Stimulated activated CD8-positive, alpha-beta memory T cell treated with anti-CD3 and anti-CD28 coated beads, Interleukin-4, amount 100 ng/mL, for 4 hours (primary cell): ENCODE data around the gene RAB5IF.
A peak's percentile ranks its signal among the peaks of the same experiment; 100 is the strongest.
"Not testable (repeated sequence)": the region's sequence is repeated elsewhere in the genome, so short reads cannot be mapped to it uniquely, and the experiment has no call there.

Source experiments
- DNase-seq, 2 donors: peaks; one replicate each; pipeline ENCODE4 v3.0.0-alpha.2; 2020; ENCODE audit warnings: low read depth in 2 of 2, low spot score in 1 of 2

The RAB5IF gene

DNA sequence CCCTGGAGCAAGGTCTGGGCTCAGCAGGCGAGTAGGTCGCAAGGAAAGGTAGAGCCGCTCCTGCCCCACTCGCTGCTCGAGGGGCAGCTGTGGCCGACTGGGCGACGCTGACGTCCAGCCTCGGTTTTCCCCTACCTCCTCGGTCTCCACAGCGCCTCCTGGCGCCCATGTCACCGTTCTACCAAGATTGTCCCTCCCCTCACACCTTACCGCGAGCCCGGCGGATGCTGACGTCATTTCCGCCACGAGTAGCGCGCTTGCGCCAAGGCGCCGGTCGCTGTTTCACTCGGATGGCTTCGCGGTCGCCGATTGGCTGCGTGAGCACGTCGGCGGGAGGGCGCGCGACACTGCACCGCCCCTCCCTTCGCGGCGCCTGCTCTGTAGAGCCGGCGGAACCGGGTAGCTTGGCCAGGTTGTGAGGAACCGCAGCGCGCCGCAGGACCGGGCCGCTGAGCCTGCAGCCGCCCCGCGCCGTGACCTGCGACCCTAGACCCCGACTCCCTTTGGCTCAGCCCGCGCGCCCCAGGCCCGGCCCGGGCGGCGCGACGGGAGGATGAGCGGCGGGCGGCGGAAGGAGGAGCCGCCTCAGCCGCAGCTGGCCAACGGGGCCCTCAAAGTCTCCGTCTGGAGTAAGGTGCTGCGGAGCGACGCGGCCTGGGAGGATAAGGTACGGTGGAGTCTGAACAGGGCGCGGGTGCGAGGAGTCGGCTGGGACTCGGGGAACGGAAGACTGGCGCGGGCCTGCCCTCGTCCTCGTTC lies at the start of gene RAB5IF:
RAB5IF (plus strand) TSS at position 381 of the 759 bp plus-strand sequence; CDS start at position 554, 173 bp downstream.
- peak; percentile 98 to 99 for DNase-seq

GRCh38 chr20:36562724-36563123 lies 42.9 kb upstream of the RAB5IF start:
- no peak for DNase-seq

- no peak for DNase-seq
These were observed 42.2 kb upstream of the RAB5IF start for GRCh38 chr20:36563374-36563773.

- not testable (repeated sequence) for DNase-seq
These were observed 41.4 kb upstream of the RAB5IF start for GRCh38 chr20:36564078-36564725.

DNA sequence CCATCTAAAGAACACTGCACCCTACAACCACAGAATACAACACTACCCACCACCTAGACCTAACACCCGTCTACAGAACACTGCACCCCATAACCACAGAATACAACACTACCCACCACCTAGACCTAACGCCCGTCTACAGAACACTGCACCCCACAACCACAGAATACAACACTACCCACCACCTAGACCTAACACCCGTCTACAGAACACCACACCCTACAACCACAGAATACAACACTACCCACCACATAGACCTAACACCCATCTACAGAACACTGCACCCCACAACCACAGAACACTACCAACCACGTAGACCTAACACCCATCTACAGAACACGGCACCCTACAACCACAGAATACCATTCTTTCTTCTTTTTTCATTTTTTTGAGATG lies 40.9 kb upstream of the RAB5IF start:
- DNase-seq: not testable (repeated sequence)

GRCh38 chr20:36565520-36565919 lies 40.1 kb upstream of the RAB5IF start:
- no peak for DNase-seq

DNA sequence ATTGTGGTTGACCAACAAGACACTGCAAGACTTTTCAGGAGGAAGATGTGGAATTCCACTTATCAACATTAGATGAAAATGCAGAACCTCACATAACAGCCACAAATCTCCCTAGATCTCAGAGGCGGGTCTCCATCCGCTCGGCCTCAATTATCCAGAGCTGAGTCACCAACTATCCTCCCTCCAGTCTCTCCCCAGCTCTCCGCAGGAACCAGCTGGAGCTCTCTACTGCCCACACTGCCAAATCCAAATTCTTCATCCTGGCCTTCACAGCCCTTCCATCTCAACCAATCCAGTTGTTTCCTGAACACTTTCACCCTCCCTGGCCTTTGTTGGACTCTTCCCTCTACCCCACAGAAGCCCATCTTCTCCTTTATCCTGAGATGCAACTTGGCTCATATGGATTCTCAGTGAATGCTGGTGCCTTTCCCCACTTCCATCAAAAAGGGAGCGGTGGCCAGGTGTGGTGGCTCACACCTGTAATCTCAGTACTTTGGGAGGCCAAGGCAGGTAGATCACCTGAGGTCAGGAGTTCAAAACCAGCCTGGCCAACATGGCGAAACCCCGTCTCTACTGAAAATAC lies 35.6 kb upstream of the RAB5IF start:
- DNase-seq: no peak

GRCh38 chr20:36571564-36572504 lies 33.7 kb upstream of the RAB5IF start:
- DNase-seq: no peak

- peak; percentile 50 to 56 for DNase-seq
These were observed 32.9 kb upstream of the RAB5IF start for GRCh38 chr20:36572701-36573102.

- DNase-seq: peak; percentile 73 to 87
These were observed 32.3 kb upstream of the RAB5IF start, which contains the start of gene TGIF2 for GRCh38 chr20:36573103-36573797. Gene TGIF2, plus strand, starts transcription at chr20:36573597. Its CDS starts 5,178 bp downstream, at chr20:36578775.

GRCh38 chr20:36573798-36574365 lies 31.7 kb upstream of the RAB5IF start:
- DNase-seq: no peak

GRCh38 chr20:36574366-36575135 lies 31.0 kb upstream of the RAB5IF start:
- DNase-seq: peak; percentile 36 to 44

DNA sequence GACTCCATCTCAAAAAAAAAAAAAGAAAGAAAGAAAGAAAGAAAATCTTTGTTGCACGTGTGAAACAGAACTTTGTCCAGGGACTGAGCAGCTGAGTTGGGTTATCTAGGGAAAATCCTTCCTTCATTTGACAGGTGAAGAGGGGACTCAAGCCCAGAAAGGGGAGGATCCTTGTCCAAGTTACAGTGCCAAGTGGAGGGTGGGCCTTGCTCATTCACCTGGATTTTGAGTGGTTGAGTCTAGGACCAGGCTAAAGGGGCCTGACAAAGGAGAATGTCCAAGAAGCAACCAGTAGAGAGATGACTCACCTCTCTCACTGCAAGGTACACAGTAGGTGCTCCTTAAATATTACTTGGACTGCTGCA lies 29.5 kb upstream of the RAB5IF start:
- no peak for DNase-seq

- DNase-seq: no peak
These were observed 27.1 kb upstream of the RAB5IF start for GRCh38 chr20:36578356-36579041.

DNA sequence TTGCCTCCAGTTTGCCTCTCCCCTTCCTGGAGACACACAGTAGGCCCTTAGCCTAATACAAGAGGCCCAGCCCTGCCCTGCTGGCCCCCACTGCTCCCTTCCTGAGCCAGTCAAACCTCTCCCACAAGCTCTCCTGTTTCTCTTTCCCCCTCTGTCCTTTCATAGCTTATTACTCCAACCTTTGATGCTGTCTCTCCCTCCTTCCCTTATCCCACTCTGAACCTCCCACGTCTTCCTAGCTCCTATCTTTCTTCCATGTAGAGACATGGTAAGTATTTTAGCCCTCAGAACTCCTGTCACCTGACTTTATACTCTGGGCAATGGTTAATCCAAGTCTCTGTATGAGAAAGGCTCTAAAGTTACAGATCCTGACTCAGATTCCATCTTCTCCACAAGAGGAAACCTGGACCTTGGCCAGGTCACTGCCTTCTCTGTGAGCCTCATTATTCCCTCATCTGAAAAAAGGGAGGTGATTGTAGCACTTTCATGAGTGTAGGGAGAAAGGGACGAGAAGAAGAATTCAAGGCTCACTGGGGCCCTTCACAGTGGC lies 25.5 kb upstream of the RAB5IF start:
- DNase-seq: no peak

GRCh38 chr20:36582322-36582721 lies 23.3 kb upstream of the RAB5IF start:
- no peak for DNase-seq

- DNase-seq: no peak
These were observed 22.8 kb upstream of the RAB5IF start for GRCh38 chr20:36582821-36583220.

GRCh38 chr20:36584018-36584481 lies 21.5 kb upstream of the RAB5IF start:
- DNase-seq: no peak
